Left ventricle myocardium superior (tissue), 1 donor: ENCODE measurements around the gene SAP30BP. TPM values are rescaled to one million over a fixed set of nuclear protein-coding genes. Genes with fewer than 3 reads are reported as not detected.

ENCODE experiments used
- ATAC-seq: fragments of 200-7000 bp; cut with Tn5 transposase; one replicate; pipeline ENCODE4 v1.9.1; 2020; ENCODE audit warnings: mild to moderate bottlenecking, moderate library complexity
- DNase-seq: peaks from one replicate; pipeline ENCODE4 v3.0.0-alpha.2; 2020
- intact Hi-C: fragments of 100-400 bp; cut with micrococcal nuclease; formaldehyde crosslinking; loops from one replicate; pipeline ENCODE4 v1.11.0; 2022
- total RNA-seq: library from RNA; stranded (reverse); fragmentation: NEBNext Ultra II Directional; extraction: Animal tissue kit (Norgen Biotek cat#: 25700); gene quantifications from one replicate; pipeline ENCODE4 v1.2.1, GENCODE V29; 2021
- donor health status: DM: no; HTN: yes; CAD: no; lungs with severe emphysema.

The SAP30BP gene
- total RNA-seq, 1 donor from 2014 or later, result 47.8 TPM

GRCh38 chr17:75729351-75729750, 62.2 kb downstream of the SAP30BP start:
- DNase-seq (no peak), ATAC-seq (no peak)
- intact Hi-C loops, result no loop called here

DNA sequence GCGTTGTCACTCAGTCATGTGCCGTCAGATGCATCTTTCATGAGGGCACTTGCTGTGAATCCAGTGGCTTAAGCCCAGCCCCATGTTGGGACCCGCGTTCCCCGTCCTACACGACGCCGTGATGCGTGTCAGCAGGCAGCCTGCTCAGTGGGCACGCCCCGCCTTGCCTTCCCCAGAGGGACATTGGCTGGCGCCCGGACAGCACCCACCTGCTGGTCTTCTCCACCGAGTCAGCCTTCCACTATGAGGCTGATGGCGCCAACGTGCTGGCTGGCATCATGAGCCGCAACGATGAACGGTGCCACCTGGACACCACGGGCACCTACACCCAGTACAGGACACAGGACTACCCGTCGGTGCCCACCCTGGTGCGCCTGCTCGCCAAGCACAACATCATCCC, 62.9 kb downstream of the SAP30BP start:
- intact Hi-C loops, result no loop called here
- no peak for DNase-seq
- ATAC-seq, result no peak

DNA sequence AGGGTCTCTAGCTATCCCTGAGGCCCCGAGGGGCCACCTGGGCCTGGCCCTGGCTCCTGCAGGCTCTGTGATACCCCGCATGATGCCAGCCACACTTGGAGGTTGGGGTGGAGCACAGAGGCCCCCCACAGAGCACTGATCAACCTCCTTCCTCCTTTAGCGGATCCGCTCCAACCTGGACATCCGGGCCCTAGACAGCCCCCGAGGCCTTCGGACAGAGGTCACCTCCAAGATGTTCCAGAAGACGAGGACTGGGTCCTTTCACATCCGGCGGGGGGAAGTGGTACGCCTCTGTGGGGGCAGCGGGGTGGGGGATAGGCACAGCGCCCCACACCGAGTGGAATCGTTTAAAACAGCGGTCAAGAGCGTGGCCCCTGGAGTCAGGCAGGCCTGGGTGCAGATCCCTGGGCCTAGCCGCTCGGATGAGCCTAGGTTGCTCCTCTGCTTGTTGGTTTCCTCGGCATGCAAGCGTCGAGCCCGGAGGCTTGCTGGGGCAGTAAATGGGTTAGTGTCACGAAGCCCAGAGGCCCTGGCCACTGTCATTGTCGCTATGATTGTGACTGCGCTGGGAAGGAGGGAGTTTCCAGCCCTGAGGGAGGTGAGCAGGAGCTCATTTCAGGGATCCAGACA, 64.1 kb downstream of the SAP30BP start:
- intact Hi-C loops, result no loop called here
- ATAC-seq, result no peak
- DNase-seq, result no peak

DNA sequence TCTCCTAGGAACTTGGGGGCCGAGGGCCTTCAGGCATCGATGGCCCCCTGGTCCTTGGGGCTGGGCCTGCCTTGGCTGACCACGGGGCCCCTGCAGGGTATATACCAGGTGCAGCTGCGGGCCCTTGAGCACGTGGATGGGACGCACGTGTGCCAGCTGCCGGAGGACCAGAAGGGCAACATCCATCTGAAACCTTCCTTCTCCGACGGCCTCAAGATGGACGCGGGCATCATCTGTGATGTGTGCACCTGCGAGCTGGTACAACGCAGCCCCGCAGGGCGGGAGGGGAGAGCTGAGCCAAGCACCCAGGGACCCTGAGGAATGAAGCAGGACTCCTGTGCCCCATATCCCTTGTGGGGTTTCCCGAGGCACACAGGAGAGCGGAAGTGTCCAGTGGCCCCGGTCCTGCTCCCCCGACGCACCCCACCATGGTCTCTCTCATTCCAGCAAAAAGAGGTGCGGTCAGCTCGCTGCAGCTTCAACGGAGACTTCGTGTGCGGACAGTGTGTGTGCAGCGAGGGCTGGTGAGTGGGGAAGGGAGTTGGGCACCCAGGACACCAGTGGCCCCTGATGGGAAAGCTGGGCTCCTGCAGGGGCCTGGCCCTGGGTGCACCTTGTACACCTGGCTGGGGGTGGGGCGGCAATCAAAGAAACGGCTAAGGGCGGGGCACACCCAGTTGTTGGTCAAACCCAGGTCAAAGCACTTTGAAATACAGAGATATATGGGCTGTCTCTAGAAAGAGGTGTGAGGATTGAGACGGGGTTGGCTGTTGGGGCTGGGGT, 64.8 kb downstream of the SAP30BP start:
- intact Hi-C loops, result no loop called here

DNA sequence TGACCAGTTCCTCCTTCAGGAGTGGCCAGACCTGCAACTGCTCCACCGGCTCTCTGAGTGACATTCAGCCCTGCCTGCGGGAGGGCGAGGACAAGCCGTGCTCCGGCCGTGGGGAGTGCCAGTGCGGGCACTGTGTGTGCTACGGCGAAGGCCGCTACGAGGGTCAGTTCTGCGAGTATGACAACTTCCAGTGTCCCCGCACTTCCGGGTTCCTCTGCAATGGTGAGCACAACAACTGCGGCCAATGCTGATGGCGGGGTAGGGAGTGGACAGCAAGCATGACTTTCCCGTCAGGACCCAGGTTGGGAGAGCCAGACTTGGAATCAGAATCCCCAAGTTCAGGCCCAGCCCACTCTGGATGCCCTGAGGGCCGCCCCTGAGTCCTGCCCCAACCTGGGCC, 66.3 kb downstream of the SAP30BP start:
- ATAC-seq (no peak), DNase-seq (no peak)
- intact Hi-C loops, result no loop called here

More for the DNA sequence above, 64.8 kb downstream of the SAP30BP start:
- ATAC-seq, result no peak
- DNase-seq, result no peak

DNA sequence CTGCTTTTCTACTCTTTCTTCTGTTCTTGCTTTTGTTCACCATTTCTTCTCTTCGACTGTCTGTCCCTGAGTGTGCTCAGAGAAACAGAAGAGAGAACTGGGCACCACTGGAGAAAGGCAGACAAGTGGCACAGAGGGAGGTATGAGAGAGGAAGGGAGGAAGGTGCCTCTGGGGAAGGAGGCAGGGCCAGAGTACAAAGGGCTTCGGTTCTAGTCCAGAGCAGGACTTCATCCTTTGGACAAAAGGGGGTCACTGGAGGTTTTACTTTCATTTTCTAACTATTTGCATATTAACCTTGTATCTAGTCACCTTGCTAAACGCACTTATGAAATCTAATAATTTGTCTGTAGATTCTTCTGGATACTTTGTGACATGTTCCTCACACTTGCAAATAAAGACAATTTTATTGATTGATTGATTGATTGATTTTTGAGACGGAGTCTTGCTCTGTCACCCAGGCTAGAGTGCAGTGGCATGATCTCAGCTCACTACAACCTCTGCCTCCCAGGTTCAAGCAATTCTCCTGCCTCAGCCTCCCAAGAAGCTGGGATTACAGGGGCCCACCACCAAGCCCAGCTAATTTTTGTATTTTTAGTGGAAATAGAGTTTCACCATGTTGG, 67.6 kb downstream of the SAP30BP start:
- ATAC-seq (no peak), DNase-seq (no peak)
- intact Hi-C loops, result no loop called here

DNA sequence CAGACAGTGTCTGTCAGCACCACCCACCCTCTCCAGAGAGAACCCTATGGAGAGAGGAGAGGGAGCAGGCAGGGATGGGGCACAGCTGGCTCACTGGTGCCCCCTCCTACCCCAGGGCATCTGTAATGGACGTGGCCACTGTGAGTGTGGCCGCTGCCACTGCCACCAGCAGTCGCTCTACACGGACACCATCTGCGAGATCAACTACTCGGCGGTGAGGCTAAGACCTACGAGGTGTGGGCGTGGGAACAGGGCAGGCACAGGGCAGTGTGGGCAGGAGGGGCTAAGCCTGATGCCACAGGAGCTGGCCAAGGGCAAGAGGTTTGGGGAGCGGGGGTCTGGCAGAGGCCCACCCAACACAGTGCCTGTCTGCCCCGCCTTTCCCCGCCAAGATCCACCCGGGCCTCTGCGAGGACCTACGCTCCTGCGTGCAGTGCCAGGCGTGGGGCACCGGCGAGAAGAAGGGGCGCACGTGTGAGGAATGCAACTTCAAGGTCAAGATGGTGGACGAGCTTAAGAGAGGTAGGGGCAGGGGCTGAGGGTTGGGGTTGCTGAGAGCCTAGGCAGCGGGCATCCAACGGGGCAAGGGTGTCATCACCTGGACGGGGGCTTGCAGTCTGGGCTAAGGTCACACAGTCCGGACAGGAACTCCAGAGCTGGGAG, 69.2 kb downstream of the SAP30BP start:
- intact Hi-C loops, result no loop called here
- DNase-seq (no peak), ATAC-seq (no peak)

DNA sequence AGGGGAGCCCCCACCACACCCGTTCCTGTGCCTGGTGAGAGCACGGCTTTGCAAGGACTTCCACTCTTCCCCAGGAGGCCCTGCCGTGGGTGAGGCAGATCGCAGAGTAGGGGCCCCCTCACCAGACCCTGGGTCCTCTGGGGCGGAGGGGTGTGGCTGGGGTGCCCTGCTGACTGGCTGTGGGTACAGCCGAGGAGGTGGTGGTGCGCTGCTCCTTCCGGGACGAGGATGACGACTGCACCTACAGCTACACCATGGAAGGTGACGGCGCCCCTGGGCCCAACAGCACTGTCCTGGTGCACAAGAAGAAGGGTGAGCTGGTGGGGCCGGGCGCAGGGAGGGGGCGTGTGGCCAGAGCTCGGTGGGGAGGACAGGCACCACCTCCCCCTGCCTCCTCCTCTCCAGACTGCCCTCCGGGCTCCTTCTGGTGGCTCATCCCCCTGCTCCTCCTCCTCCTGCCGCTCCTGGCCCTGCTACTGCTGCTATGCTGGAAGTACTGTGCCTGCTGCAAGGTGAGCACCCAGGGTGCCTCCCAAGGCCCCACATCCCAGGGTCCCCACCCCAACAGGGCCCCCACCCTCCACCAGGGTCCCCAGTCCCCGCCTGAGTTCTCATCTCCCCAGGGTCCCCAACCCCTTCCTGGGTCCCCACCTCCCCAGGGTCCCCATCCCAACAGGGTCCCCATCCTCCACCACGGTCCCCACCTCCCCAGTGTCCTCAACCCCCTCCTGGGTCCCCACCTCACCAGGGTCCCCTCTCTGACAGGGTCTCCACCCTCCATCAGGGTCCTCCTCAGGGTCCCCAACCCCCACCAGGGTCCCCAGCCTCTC, 70.2 kb downstream of the SAP30BP start:
- ATAC-seq (no peak), DNase-seq (no peak)
- intact Hi-C loops, result no loop called here

DNA sequence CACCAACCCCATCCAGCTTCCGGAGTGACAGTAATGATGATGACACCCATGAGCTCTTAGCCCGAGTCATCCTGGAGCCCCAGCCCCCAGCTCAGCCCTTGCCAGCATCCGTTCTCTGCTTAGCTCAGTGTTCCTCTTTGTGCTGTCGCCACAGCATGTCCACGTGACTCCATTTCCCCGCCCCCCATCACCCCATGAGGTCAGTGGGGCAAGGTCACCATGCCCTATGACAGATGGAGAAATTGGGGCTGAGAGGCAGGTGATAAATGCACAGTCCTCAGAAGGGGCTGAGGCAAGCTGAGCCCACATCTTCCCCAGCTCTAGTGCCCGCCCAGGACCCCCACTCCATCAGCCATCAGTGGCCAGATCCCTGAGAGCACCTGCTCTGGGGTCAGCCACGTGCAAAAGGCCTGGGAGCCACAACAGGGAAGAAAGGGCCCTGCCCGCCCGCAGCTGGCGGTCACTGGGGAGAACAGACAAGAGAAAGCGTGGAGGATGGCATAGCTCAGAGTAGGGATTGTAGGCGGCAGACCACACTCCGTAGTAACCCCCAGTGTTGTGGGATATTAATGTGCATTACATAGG, 71.2 kb downstream of the SAP30BP start:
- DNase-seq (no peak), ATAC-seq (peak; percentile 34)
- intact Hi-C loops, result no loop called here

- intact Hi-C loops, result no loop called here
- DNase-seq (no peak), ATAC-seq (no peak)
These were observed 72.0 kb downstream of the SAP30BP start for GRCh38 chr17:75739174-75739573.

GRCh38 chr17:75739801-75740200, 72.7 kb downstream of the SAP30BP start:
- no peak for DNase-seq
- ATAC-seq, result no peak
- intact Hi-C loops, result no loop called here

DNA sequence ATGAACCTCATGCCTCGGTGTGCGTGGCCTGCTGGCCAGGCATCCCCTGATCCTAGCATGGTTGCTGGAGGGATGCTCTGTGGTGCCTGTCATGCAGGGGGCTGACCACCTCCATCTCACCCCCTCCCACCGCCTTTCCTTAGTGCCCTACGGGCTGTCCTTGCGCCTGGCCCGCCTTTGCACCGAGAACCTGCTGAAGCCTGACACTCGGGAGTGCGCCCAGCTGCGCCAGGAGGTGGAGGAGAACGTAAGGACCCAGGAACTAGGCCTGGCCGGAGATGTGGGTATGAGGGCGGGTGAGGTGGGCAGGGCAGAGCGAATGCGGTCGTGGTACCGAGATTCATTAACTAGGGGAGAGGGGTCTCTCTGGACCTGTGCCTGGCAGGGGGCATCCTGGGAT, 73.1 kb downstream of the SAP30BP start:
- intact Hi-C loops, result no loop called here
- DNase-seq (no peak), ATAC-seq (no peak)

DNA sequence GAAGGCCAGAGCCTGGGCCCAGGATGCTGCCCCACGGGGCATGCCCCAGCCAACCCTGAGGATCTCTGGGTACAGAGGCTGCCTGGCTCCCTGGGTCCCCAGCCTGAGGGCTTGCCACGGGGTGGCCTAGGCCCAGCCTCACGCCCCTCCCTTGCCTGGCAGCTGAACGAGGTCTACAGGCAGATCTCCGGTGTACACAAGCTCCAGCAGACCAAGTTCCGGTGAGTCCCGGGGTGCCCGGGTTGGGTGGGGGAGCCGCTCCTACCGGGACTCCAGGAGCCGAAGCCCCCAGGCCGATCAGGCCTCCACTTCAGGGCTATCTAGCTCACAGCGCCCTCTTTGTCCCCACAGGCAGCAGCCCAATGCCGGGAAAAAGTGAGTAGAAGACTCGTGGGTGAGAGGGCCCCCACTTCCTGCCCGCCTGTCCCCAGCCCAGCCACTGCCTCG, 73.5 kb downstream of the SAP30BP start:
- DNase-seq (no peak), ATAC-seq (no peak)
- intact Hi-C loops, result no loop called here

- ATAC-seq (no peak), DNase-seq (no peak)
- intact Hi-C loops, result no loop called here
These were observed 75.2 kb downstream of the SAP30BP start for GRCh38 chr17:75742337-75742736.

DNA sequence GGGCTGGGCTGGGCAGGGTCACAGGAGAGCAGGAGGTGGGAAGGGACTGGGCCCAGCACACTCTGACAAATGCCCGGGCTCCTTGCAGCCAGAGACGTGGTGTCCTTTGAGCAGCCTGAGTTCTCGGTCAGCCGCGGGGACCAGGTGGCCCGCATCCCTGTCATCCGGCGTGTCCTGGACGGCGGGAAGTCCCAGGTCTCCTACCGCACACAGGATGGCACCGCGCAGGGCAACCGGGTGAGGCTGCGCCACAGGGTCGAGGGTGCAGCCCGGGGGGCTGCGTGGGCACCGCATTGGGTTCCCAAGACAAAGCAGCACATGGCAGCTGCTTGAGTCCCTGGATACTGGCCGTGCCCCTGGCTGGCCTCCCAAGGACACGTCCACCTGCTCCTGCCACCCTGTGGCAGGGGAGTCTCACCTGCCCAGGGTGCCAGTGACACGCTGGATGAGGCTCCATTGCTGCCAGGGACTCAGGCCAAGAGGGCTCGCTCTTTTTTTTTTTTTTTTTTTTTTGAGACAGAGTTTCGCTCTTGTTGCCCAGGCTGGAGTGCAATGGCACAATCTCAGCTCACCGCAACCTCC, 76.6 kb downstream of the SAP30BP start:
- intact Hi-C loops, result no loop called here
- DNase-seq (no peak), ATAC-seq (no peak)

- intact Hi-C loops, result loop anchor here (5.0 kb wide), 2 partner anchors 66 to 116 kb away; partner anchors contain the start of gene SMIM5
- ATAC-seq, result no peak
- DNase-seq, result no peak
These were observed 81.6 kb downstream of the SAP30BP start for GRCh38 chr17:75748706-75749105.

- ATAC-seq, result peak; percentile 72
- intact Hi-C loops, result loop anchor here (5.0 kb wide), 3 partner anchors 67 to 117 kb away; partner anchors contain the start of gene SMIM5
- peak; percentile 94 for DNase-seq
These were observed 82.6 kb downstream of the SAP30BP start for GRCh38 chr17:75749545-75750389.
